Esophagus (tissue), 2 donors: Measurements from ENCODE around the gene FGD1. TPM values are rescaled to one million over a fixed set of nuclear protein-coding genes. Genes with fewer than 3 reads are reported as not detected.

Experiments used
- H3K27ac ChIP-seq, 2 donors: one replicate each; pipeline ENCODE4 v1.5.1; 2013; ENCODE audit warnings: low read depth in 2 of 2, mild to moderate bottlenecking in 2 of 2, inconsistent platforms in 1 of 2, low read length in 1 of 2, moderate library complexity in 1 of 2
- H3K27me3 ChIP-seq, 2 donors: one replicate each; pipeline ENCODE4 v1.6.1; 2013; ENCODE audit warnings: low read length in 2 of 2, control low read depth in 1 of 2, mild to moderate bottlenecking in 1 of 2; ENCODE audit not compliant: insufficient read depth in 2 of 2, control insufficient read depth in 1 of 2
- H3K36me3 ChIP-seq, 2 donors: one replicate each; pipeline ENCODE4 v1.6.1; 2013; ENCODE audit warnings: low read length in 1 of 2; ENCODE audit not compliant: control insufficient read depth in 2 of 2, insufficient read depth in 2 of 2
- H3K4me1 ChIP-seq, 2 donors: one replicate each; pipeline ENCODE4 v1.6.1; 2013; ENCODE audit warnings: low read length in 1 of 2; ENCODE audit not compliant: control insufficient read depth in 2 of 2, insufficient read depth in 2 of 2
- H3K4me3 ChIP-seq, 2 donors: one replicate each; pipeline ENCODE4 v1.5.1; 2013; ENCODE audit warnings: low read length in 2 of 2, mild to moderate bottlenecking in 2 of 2, low read depth in 1 of 2, moderate library complexity in 1 of 2
- H3K9me3 ChIP-seq, 2 donors: one replicate each; pipeline ENCODE4 v1.6.1; 2013; ENCODE audit warnings: mild to moderate bottlenecking in 2 of 2, low read depth in 1 of 2, low read length in 1 of 2, moderate library complexity in 1 of 2; ENCODE audit not compliant: control insufficient read depth in 2 of 2, insufficient read depth in 1 of 2
- WGBS, 2 donors: extraction: QIAGEN DNeasy Blood & Tissue Kit; methylation state at CpG; one replicate each; pipeline ENCODE4 v1.1.7; 2013; 5-methylcytosine and 5-hydroxymethylcytosine counted together
- polyA plus RNA-seq, 2 donors: library from polyadenylated mRNA; stranded (reverse); fragments of 200-250 nt; gene quantifications; one replicate each; pipeline ENCODE4 v1.2.3, GENCODE V29; 2013
- donor health status: healthy with polysubstance abuse.
- donor health status: Bipolar disorder and iron deficiency.

FGD1 gene
- polyA plus RNA-seq, 2 donors, result 4.2 to 4.9 TPM

GRCh38 chrX:54415534-54416350 is 80.3 kb downstream of the FGD1 start:
- 30 to 45% methylated on average over 13 of the region's 13 CpGs for WGBS, 2 donors
- Histone ChIP-seq H3K9me3 (no peaks in the 10 kb centered on the region), H3K27ac (no peak overlapping the region), H3K4me3 (no peak overlapping the region), H3K36me3 (no peaks in the 10 kb centered on the region), H3K4me1 (no peaks in the 10 kb centered on the region), H3K27me3 (no peaks in the 10 kb centered on the region)

DNA sequence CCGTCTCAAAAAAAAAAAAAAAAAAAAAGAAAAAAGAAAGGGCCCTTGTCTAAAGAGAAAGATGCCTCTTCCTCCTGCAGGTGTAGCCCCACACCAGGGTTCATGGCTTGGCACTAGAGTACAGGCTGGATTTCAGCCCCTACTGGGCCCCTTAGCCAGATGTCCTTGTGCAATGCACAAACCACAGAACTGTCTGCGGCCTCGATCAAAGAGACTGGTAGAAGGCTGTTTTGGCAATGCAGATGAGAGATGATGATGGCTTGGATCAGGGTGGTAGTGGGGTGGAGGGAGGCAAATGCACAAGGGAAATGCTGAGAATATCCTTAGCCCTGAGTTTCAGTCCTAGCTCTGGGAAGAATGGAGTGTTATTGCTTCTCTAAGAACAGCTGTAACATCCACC is 82.3 kb downstream of the FGD1 start:
- H3K36me3 ChIP-seq, result no peaks in the 10 kb centered on the region
- no peaks in the 10 kb centered on the region for H3K27me3 ChIP-seq
- H3K27ac ChIP-seq, result no peak overlapping the region
- no peak overlapping the region for H3K4me3 ChIP-seq
- H3K4me1 ChIP-seq, result no peaks in the 10 kb centered on the region
- H3K9me3 ChIP-seq, result no peaks in the 10 kb centered on the region
- 60 to 62% methylated on average over 2 to 3 of the region's 3 CpGs for WGBS, 2 donors

GRCh38 chrX:54411732-54412131 is 84.3 kb downstream of the FGD1 start:
- Histone ChIP-seq H3K36me3 (no peaks in the 10 kb centered on the region), H3K9me3 (no peaks in the 10 kb centered on the region), H3K4me1 (no peaks in the 10 kb centered on the region), H3K27ac (no peak overlapping the region), H3K27me3 (no peaks in the 10 kb centered on the region), H3K4me3 (no peak overlapping the region)
- WGBS, 2 donors, result 71 to 76% methylated on average over 1 of the region's 1 CpG

DNA sequence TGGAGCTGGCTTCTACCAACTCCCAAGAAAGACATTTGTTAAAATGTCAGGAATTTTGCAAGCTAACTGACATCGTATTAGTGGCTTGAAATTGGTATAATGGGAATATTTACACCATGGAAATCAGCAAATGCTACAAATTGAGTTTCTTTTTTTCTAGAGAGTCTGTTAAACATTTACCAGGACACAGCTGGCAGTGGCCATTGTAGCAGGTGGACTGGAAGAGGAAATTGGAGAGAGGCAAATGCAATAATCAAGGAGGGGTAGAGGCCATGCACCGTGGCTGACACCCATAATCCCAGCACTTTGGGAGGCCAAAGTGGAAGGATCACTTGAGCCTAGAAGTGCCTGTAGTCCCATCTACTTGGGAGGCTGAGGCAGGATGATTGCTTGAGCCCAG is 88.8 kb downstream of the FGD1 start:
- WGBS, 2 donors, result 56 to 58% methylated on average over 2 of the region's 2 CpGs
- H3K4me1 ChIP-seq, result no peaks in the 10 kb centered on the region
- H3K9me3 ChIP-seq, result no peaks in the 10 kb centered on the region

GRCh38 chrX:54397113-54397512 is 98.9 kb downstream of the FGD1 start:
- Histone ChIP-seq H3K27ac (no peak overlapping the region), H3K27me3 (no peaks in the 10 kb centered on the region), H3K9me3 (no peaks in the 10 kb centered on the region), H3K36me3 (no peaks in the 10 kb centered on the region), H3K4me1 (no peaks in the 10 kb centered on the region), H3K4me3 (no peak overlapping the region)
- WGBS, 2 donors, result 46 to 85% methylated on average over 1 of the region's 1 CpG

More for the DNA sequence above, 88.8 kb downstream of the FGD1 start:
- Histone ChIP-seq H3K4me3 (no peak overlapping the region), H3K27ac (no peak overlapping the region), H3K27me3 (no peaks in the 10 kb centered on the region), H3K36me3 (no peaks in the 10 kb centered on the region)

Other genes starting within 250 kb of the FGD1 start
- gene WNK3, start 138.2 kb downstream of the FGD1 start, polyA plus RNA-seq, result under 1 TPM; 0.09 to 0.18 TPM
- gene TSR2, start 55.8 kb downstream of the FGD1 start, polyA plus RNA-seq, result 10 to 100 TPM; 21.7 to 28.8 TPM
- 1 to 10 TPM; 3.6 to 6.9 TPM for gene GNL3L, start 34.0 kb upstream of the FGD1 start, polyA plus RNA-seq